ENCODE results near the gene GZMH.
"Not testable (repeated sequence)": the region's sequence is repeated elsewhere in the genome, so short reads cannot be mapped to it uniquely, and the experiment has no call there.

The GZMH gene

DNA sequence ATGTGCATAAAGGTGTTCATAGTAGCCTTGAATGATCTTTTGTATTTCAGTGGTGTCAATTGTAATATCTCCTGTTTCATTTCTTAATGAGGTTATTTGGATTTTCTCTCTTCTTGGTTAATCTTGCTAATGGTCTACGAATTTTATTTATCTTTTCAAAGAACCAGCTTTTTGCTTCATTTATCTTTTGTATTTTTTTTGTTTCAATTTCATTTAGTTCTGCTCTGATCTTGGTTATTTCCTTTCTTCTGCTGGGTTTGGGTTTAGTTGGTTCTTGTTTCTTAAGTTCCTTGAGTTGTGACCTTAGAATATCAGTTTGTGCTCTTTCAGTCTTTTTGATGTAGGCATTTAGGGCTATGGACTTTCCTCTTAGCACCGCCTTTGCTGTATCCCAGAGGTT lies 18.5 kb downstream of the GZMH start:
- not testable (repeated sequence) for DNase-seq

- DNase-seq, result not testable (repeated sequence)
These were observed 25.1 kb downstream of the GZMH start for GRCh38 chr14:24584402-24584801.

DNA sequence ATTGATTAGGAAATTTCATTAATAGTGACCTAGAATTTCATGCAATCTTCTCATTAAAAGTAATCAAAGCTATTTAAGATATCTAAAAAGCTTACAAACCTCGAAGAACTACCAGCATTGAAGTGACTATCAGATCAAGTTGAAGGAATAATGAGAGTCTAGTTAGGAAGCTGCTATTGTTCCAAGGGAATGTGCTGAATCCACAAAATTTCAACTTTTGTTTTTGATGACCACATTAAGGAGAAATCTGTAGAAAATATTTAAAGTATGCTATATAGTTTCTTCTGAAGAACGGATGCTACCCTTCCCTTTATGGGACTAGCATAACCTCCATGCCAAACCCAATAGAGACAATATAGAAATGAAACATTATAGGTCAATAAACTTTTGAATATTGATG lies 30.9 kb downstream of the GZMH start:
- no peak for DNase-seq

DNA sequence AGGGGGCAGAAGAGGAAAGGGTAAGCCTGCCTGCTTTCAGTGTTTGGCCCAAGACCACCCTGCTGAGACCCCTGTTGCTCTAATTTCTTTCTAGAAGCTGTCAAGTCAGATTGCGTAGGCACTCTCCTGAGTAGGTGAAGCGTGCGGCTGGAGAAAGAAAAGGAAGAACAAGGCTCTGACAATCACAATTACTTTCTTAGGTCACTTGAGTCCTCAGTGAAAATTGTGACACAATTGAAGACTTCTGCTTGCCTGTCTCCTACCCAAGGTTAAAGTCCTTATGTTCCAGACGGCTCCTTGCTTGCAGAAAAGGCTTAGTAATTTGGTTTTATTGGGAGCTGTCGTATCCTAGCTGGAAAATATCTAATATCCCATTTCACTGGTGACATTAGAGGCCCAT lies 32.7 kb downstream of the GZMH start:
- no peak for DNase-seq

DNA sequence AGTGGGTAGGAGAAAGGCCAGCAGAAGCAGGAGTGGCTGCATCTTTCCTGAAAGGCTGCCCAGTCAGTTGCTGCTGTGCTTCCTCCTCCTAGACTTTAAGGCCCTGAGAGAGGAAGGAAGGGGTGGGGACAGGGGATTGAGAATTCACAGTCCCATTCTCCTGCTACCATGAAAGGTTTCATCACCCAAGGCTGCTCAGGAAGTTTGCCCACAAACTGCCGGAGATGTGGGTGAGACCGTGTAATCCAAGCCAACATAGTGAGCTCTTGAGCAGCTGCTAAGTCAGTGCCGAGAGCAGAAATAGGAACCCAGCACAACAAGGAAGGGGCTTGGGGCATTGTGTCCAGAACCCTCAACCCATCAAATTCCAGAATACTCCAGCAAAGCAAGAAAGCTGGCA lies 33.3 kb downstream of the GZMH start, which contains the start of gene CTSG:
CTSG (minus strand) TSS at position 69 of the 400 bp plus-strand sequence; CDS start at position 42, 27 bp downstream.
- DNase-seq, result no peak

- DNase-seq, result no peak
These were observed 35.2 kb downstream of the GZMH start for GRCh38 chr14:24574206-24574774.

DNA sequence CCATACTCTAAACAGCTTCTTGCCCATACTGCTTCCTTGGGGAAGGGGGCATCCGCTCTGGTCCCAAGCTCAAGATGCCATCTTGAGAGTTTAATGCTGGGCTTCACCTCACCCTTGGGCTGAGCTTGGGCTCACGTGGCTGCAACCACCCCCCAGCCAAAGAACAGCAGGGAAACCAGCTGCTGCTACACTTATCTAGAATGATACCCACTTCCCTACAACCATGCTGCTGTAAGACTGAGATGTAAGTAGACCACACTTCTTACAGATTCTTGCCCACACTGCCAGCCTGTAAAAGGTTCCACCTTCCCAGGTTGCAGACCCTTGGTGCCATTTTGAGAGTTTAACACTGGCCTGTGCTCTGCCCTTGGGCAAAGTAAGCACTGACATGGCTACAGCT lies 43.2 kb downstream of the GZMH start:
- DNase-seq, result no peak

DNA sequence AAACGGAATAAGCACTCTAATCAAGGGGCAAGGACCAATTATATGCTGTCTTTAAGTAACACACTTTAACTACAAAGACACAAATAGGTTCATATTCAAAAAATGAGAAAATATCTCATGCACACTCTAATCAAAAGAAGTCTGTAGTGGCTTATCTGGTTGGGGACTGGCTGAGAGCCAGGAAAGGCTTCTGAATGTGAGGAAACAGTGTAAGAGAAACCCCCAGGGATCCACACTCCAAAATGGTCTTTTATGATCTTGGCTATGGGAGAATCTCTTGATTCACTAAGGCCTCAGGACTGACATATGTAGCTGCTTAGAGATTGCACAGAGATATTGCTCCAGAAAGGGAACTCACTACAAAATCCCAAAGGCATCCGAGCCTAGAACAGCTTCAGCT lies 43.7 kb downstream of the GZMH start:
- DNase-seq, result no peak

- no peak for DNase-seq
These were observed 46.0 kb downstream of the GZMH start for GRCh38 chr14:24563505-24563904.

- no peak for DNase-seq
These were observed 52.7 kb downstream of the GZMH start for GRCh38 chr14:24556756-24557155.

Data from activated naive CD4-positive, alpha-beta T cell treated with anti-CD3 and anti-CD28 coated beads, Interleukin-2, amount 50 U/mL, for 16 hours (primary cell).